Measurements from ENCODE around the gene ANAPC4. TPM values are rescaled to one million over a fixed set of nuclear protein-coding genes. Genes with fewer than 3 reads are reported as not detected.

Gene ANAPC4
- total RNA-seq, 1 donor from 2014 or later = 31.3 TPM

DNA sequence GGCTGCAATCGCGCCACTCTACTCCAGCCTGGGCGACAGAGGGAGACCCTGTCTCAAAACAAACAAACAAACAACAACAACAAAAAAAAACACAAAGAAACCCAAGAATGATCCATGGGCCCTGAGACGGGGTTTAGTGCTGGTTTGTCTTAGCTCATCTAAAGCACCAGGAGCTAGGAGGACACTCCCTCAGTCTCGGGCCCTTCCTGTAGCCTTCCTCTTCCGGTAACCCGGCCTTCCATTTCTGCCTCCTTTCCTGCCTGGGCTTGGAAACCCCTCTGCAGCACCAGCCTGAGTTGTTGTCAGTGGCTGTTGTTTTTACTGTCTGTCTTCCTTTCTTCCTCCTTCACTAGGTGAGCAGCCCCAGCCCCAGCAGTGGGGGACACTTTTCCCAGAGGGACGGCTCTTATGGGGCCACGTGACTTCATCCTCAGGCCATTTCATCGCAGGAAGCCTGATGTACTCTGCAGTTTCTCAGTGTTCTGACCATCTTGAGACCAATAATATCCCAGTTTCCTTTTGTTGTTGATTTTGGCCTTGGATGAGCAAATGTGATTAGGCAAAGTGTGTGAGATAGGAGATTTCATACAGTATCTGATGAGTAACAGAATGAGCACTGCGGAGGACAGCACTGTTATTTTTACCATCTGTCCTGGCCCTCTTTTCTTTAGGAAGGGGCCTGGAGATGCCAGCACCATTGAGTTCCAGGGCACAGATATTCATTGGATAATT lies 90.1 kb downstream of the ANAPC4 start:
- Histone ChIP-seq H3K27me3 (ENCODE audit: control insufficient read depth in 3 of 3, insufficient read depth in 3 of 3, low read length in 3 of 3) (no peaks in the 10 kb centered on the region), H3K36me3 (ENCODE audit: control insufficient read depth in 3 of 3, insufficient read depth in 3 of 3, low read length in 3 of 3) (no peaks in the 10 kb centered on the region), H3K9ac (ENCODE audit: low read depth in 1 of 3, low read length in 3 of 3) (no peak overlapping the region), H3K27ac (ENCODE audit: low read depth, low read length) (no peak overlapping the region), H3K9me3 (ENCODE audit: control insufficient read depth in 3 of 3, low read length in 3 of 3) (peaks cover 0 to 2% (median 0%) of the 10 kb centered on the region in 3 donors), H3K4me1 (ENCODE audit: control insufficient read depth in 3 of 3, insufficient read depth in 3 of 3, low read length in 3 of 3) (no peaks in the 10 kb centered on the region), H3K4me3 (ENCODE audit: low read length in 3 of 3) (no peak overlapping the region)

DNA sequence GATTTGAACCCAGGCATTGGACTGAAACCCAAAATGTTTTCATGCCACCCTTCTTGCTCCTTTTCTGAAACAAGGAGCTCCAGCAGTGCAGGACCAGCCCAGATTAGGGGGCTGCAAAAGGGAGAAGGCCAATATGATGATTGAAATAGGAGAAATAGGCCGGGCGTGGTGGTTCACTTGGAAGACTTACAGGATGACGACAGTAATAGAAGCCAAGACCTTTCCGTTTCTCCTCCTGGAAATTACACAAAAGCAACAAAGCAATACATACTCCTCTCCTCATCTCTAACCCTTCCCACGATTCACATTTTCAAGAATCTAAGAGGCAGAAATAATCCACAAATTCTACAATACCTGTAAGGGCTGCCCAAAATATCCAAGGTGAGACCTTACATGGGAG lies 90.8 kb downstream of the ANAPC4 start:
- Histone ChIP-seq H3K27me3 (ENCODE audit: control insufficient read depth in 3 of 3, insufficient read depth in 3 of 3, low read length in 3 of 3) (no peaks in the 10 kb centered on the region), H3K9ac (ENCODE audit: low read depth in 1 of 3, low read length in 3 of 3) (no peak overlapping the region), H3K27ac (ENCODE audit: low read depth, low read length) (no peak overlapping the region), H3K4me3 (ENCODE audit: low read length in 3 of 3) (no peak overlapping the region), H3K9me3 (ENCODE audit: control insufficient read depth in 3 of 3, low read length in 3 of 3) (peaks cover 0 to 2% (median 0%) of the 10 kb centered on the region in 3 donors), H3K36me3 (ENCODE audit: control insufficient read depth in 3 of 3, insufficient read depth in 3 of 3, low read length in 3 of 3) (no peaks in the 10 kb centered on the region), H3K4me1 (ENCODE audit: control insufficient read depth in 3 of 3, insufficient read depth in 3 of 3, low read length in 3 of 3) (no peaks in the 10 kb centered on the region)

Other genes starting within 250 kb of the ANAPC4 start
- 8.9 TPM for gene SEPSECS, start 216.8 kb upstream of the ANAPC4 start, total RNA-seq
- gene PI4K2B, start 143.2 kb upstream of the ANAPC4 start, total RNA-seq = 7.3 TPM
- 42.8 TPM for gene ZCCHC4, start 64.5 kb upstream of the ANAPC4 start, total RNA-seq

Measured in skeletal muscle tissue (tissue), 4 donors.